ENCODE data around the gene TMEM8B. TPM values are rescaled to one million over a fixed set of nuclear protein-coding genes. Genes with fewer than 3 reads are reported as not detected.
A peak's percentile ranks its signal among the peaks of the same experiment; 100 is the strongest.

The TMEM8B gene
- total RNA-seq, 1 donor: 2.5 TPM

DNA sequence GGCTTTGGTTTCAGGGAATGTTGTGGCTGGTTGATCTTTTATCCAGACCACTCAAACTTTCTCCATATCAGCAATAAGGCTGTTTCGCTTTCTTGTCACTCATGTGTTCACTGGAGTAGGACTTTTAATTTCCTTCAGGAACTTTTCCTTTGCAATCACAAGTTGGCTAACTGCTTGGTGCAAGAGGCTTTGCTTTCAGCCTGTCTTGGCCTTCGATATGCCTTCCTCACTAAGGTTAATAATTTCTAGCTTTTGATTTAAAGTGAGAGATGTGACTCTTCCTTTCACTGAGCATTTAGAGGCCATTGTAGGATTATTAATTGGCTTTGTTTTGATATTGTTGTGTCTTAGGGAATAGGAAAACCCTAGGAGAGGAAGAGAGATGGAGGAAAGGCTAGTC, 70.0 kb downstream of the TMEM8B start:
- Histone ChIP-seq H3K4me2 (ENCODE audit: insufficient read depth, low read length) (no peak overlapping the region), H3K4me3 (ENCODE audit: insufficient read depth, low read length) (no peak overlapping the region), H3K9me3 (ENCODE audit: low read depth, low read length) (no peaks in the 10 kb centered on the region), H3K4me1 (ENCODE audit: insufficient read depth, low read length) (no peaks in the 10 kb centered on the region), H4K20me1 (ENCODE audit: insufficient read depth, low read length) (no peaks in the 10 kb centered on the region), H3K79me2 (ENCODE audit: insufficient read depth, low read length) (no peaks in the 10 kb centered on the region), H2AFZ (ENCODE audit: low read length) (no peak overlapping the region), H3K27ac (ENCODE audit: low read depth, low read length) (no peak overlapping the region), H3K36me3 (ENCODE audit: insufficient read depth, low read length) (no peaks in the 10 kb centered on the region), H3K27me3 (ENCODE audit: insufficient read depth, low read length) (no peaks in the 10 kb centered on the region)
- no peak for DNase-seq (ENCODE audit: insufficient read length, low spot score, missing footprints)
- TF ChIP-seq, protein P1, sequence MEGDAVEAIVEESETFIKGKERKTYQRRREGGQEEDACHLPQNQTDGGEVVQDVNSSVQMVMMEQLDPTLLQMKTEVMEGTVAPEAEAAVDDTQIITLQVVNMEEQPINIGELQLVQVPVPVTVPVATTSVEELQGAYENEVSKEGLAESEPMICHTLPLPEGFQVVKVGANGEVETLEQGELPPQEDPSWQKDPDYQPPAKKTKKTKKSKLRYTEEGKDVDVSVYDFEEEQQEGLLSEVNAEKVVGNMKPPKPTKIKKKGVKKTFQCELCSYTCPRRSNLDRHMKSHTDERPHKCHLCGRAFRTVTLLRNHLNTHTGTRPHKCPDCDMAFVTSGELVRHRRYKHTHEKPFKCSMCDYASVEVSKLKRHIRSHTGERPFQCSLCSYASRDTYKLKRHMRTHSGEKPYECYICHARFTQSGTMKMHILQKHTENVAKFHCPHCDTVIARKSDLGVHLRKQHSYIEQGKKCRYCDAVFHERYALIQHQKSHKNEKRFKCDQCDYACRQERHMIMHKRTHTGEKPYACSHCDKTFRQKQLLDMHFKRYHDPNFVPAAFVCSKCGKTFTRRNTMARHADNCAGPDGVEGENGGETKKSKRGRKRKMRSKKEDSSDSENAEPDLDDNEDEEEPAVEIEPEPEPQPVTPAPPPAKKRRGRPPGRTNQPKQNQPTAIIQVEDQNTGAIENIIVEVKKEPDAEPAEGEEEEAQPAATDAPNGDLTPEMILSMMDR (IDR thresholded peaks at IDR 0.05; ENCODE audit: extremely low read depth, low read depth, low read length): no peak

DNA sequence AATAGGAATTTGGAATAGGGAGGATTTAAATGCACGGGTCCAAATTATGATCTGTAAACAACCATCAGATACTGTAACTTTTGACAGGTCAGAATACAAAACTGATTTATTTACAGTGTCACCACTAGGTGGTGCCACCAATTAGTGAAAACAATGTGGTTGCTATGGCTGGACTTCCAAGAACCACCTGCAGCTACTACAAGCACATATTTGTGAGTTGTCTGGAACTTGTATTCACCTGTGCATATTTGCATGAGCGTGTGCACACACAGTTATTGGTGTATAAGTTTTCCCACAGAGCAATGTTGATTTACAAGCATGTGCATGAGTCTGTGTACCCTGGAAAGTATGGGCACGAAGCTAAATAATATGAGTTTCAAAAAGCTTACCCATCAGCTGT, 74.0 kb downstream of the TMEM8B start:
- no peaks in the 10 kb centered on the region for H4K20me1 ChIP-seq (ENCODE audit: insufficient read depth, low read length)
- no peaks in the 10 kb centered on the region for H3K27me3 ChIP-seq (ENCODE audit: insufficient read depth, low read length)
- H3K4me1 ChIP-seq (ENCODE audit: insufficient read depth, low read length): peaks cover 38% of the 10 kb centered on the region
- no peak overlapping the region for H2AFZ ChIP-seq (ENCODE audit: low read length)
- H3K79me2 ChIP-seq (ENCODE audit: insufficient read depth, low read length): no peaks in the 10 kb centered on the region
- H3K36me3 ChIP-seq (ENCODE audit: insufficient read depth, low read length): no peaks in the 10 kb centered on the region
- H3K9me3 ChIP-seq (ENCODE audit: low read depth, low read length): no peaks in the 10 kb centered on the region
- H3K4me2 ChIP-seq (ENCODE audit: insufficient read depth, low read length): no peak overlapping the region
- no peak overlapping the region for H3K4me3 ChIP-seq (ENCODE audit: insufficient read depth, low read length)
- DNase-seq (ENCODE audit: insufficient read length, low spot score, missing footprints): peak; percentile 80
- no peak overlapping the region for H3K27ac ChIP-seq (ENCODE audit: low read depth, low read length)
- TF ChIP-seq, protein P1 (IDR thresholded peaks at IDR 0.05; ENCODE audit: extremely low read depth, low read depth, low read length): peak; percentile 71

DNA sequence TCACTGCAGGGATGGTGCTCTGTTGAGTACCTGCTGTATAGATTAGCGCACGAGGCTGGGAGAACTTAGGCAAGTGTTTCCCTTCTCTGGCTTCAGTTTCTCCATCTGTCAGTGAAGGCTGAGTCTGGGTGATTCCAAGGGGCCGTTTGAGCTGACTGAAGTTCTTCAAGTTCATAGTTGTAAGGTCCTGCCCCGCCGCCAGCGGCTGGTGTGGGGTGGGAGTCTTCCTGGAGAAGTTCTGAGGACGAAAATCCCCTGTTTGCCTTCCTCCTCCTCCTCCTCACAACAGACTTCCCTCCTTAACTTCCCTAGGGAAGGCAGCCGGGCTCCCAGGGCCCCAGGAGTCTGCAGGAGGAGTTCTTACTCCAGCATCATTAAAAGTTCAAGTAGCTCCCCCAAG, 75.3 kb downstream of the TMEM8B start:
- TF ChIP-seq, protein P1 (IDR thresholded peaks at IDR 0.05; ENCODE audit: extremely low read depth, low read depth, low read length): no peak
- Histone ChIP-seq H3K4me1 (ENCODE audit: insufficient read depth, low read length) (peaks cover 51% of the 10 kb centered on the region), H3K4me3 (ENCODE audit: insufficient read depth, low read length) (no peak overlapping the region), H3K4me2 (ENCODE audit: insufficient read depth, low read length) (no peak overlapping the region), H4K20me1 (ENCODE audit: insufficient read depth, low read length) (no peaks in the 10 kb centered on the region), H3K27ac (ENCODE audit: low read depth, low read length) (no peak overlapping the region), H2AFZ (ENCODE audit: low read length) (peak overlapping the region; percentile 53), H3K36me3 (ENCODE audit: insufficient read depth, low read length) (no peaks in the 10 kb centered on the region), H3K27me3 (ENCODE audit: insufficient read depth, low read length) (no peaks in the 10 kb centered on the region), H3K79me2 (ENCODE audit: insufficient read depth, low read length) (peaks cover 3% of the 10 kb centered on the region), H3K9me3 (ENCODE audit: low read depth, low read length) (no peaks in the 10 kb centered on the region)
- DNase-seq (ENCODE audit: insufficient read length, low spot score, missing footprints): no peak

DNA sequence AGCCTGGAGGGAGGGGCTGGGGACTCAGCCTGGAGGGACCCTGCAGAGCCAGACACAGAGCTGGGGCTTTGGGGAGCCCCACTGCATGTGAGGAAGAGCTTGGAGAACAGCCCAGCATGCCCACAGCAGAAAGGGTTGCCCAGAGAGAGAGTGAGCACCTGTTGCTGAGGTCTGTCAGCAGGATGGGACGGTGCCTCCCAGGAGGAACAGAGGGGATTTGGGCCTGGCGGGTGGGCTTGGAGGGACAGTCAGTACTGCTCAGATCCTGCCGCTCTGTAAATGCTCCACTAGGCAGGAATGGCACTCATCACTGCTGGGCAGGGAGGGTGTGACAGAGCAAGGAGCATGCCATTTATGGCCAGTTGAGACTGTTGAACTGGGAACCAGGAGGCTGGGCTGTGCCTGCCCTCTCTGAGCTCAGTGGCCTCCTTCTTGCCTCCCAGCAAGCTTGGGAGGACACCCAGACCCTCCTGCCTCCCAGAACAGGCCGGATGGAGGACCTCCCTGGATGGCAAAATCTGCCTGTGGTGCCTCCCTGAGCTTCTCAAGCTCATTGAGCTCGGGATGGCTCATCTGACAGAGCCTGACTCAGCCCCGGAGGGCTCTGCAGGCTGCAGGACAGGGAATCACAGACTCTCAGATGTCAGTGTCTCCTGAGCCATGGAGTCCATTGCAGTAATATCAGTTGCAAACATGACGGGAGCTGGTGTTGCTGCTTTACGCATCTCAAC, 76.2 kb downstream of the TMEM8B start:
- Histone ChIP-seq H3K9me3 (ENCODE audit: low read depth, low read length) (no peaks in the 10 kb centered on the region), H3K27ac (ENCODE audit: low read depth, low read length) (peak overlapping the region; percentile 95), H3K36me3 (ENCODE audit: insufficient read depth, low read length) (no peaks in the 10 kb centered on the region), H3K79me2 (ENCODE audit: insufficient read depth, low read length) (peaks cover 4% of the 10 kb centered on the region), H2AFZ (ENCODE audit: low read length) (peak overlapping the region; percentile 39), H3K27me3 (ENCODE audit: insufficient read depth, low read length) (no peaks in the 10 kb centered on the region), H3K4me3 (ENCODE audit: insufficient read depth, low read length) (no peak overlapping the region), H3K4me1 (ENCODE audit: insufficient read depth, low read length) (peaks cover 55% of the 10 kb centered on the region), H4K20me1 (ENCODE audit: insufficient read depth, low read length) (no peaks in the 10 kb centered on the region), H3K4me2 (ENCODE audit: insufficient read depth, low read length) (peak overlapping the region; percentile 73)
- DNase-seq (ENCODE audit: insufficient read length, low spot score, missing footprints): peak; percentile 84
- TF ChIP-seq, protein P1 (IDR thresholded peaks at IDR 0.05; ENCODE audit: extremely low read depth, low read depth, low read length): no peak
